Measurements from ENCODE around the gene PPP2R2D.

Gene PPP2R2D

DNA sequence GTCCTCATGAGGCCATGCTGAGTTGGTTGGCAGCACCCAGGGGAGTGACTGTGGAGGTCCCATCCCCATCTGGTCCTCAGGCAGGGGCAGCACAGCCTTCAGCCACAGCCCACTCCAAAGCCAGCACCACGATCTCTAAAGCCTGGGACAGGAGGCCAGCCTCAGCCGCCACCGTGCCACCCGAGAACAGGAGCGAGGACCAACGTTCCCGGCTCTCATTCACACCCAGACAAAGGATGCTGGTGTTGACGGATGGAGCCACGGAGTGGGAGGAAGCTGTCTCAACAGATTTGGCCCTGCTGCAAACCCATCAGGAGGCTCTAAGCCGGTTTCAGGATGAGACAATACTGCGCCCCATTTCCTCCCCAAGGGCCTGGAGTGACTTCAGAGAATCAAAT lies 42.7 kb upstream of the PPP2R2D start:
- TF ChIP-seq ELF4 (IDR thresholded peaks at IDR 0.05) (no peak), HDGF (IDR thresholded peaks at IDR 0.05; ENCODE audit: borderline replicate concordance) (no peak), NFRKB (IDR thresholded peaks at IDR 0.05) (no peak), FOXM1 (IDR thresholded peaks at IDR 0.05; ENCODE audit: borderline replicate concordance) (no peak), CTBP1 (IDR thresholded peaks at IDR 0.05; ENCODE audit: borderline replicate concordance) (no peak), FOXK2 (IDR thresholded peaks at IDR 0.05) (no peak), L3MBTL2 (conservative IDR thresholded peaks at IDR 0.05) (no peak), ARNT (IDR thresholded peaks at IDR 0.05) (no peak), LEF1 (IDR thresholded peaks at IDR 0.05; ENCODE audit: borderline replicate concordance) (no peak), SUZ12 (IDR thresholded peaks at IDR 0.05) (no peak), SP1 (IDR thresholded peaks at IDR 0.05) (no peak), BHLHE40 (IDR thresholded peaks at IDR 0.05; ENCODE audit: borderline replicate concordance) (no peak), FOXA1 (IDR thresholded peaks at IDR 0.05) (no peak)
- TF ChIP-seq, protein P1, sequence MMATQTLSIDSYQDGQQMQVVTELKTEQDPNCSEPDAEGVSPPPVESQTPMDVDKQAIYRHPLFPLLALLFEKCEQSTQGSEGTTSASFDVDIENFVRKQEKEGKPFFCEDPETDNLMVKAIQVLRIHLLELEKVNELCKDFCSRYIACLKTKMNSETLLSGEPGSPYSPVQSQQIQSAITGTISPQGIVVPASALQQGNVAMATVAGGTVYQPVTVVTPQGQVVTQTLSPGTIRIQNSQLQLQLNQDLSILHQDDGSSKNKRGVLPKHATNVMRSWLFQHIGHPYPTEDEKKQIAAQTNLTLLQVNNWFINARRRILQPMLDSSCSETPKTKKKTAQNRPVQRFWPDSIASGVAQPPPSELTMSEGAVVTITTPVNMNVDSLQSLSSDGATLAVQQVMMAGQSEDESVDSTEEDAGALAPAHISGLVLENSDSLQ (IDR thresholded peaks at IDR 0.05) = no peak
- ChIA-PET POLR2A (no interaction called here), CTCF (no interaction called here)
- no peak for DNase-seq (ENCODE audit: extremely low spot score)

DNA sequence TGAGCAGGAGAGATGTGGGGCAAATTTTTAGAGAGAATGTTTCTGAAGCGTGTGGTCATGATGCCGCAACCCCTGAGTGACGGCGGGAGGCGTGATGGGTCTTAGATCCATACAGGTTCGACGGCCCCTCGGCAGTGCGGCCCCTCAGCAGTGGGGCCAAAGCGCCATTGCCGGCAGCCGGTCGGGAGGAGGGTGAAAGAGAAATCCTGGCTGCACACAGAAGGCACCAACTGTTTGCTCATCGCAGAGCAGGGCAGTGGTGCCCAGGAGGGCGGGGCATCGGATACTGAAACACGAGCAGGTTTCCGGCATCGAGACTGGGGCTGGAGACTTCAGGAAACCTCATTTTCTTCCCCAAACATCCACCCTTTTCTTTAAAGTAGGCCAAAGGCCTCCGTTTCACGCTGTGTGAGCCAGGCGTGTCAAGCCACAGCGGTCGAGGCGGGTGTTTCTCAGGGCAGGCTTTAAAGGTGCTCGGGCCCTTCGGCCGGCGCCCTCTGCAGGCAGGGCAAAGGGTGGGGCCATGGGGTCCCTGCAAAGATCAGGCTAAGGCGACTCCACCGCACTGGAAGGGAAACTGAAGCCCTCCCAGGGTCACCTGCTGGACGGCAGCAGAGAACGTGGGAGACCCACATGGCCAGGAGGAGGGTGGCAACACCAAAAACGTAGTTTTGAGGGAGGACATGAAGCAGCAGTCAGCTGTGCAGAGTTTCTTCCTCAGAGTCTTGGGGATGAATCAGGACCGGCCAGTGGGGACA lies 42.0 kb upstream of the PPP2R2D start:
- DNase-seq (ENCODE audit: extremely low spot score) = no peak
- ChIA-PET CTCF (no interaction called here), POLR2A (no interaction called here)
- TF ChIP-seq FOXK2 (IDR thresholded peaks at IDR 0.05) (no peak), TARDBP (IDR thresholded peaks at IDR 0.05) (no peak), CTBP1 (IDR thresholded peaks at IDR 0.05; ENCODE audit: borderline replicate concordance) (no peak), ELF4 (IDR thresholded peaks at IDR 0.05) (no peak), NFRKB (IDR thresholded peaks at IDR 0.05) (no peak), SUZ12 (IDR thresholded peaks at IDR 0.05) (no peak), ARNT (IDR thresholded peaks at IDR 0.05) (no peak), ZNF384 (IDR thresholded peaks at IDR 0.05) (no peak), SP1 (IDR thresholded peaks at IDR 0.05) (no peak), FOXM1 (IDR thresholded peaks at IDR 0.05; ENCODE audit: borderline replicate concordance) (no peak), BHLHE40 (IDR thresholded peaks at IDR 0.05; ENCODE audit: borderline replicate concordance) (no peak), HDGF (IDR thresholded peaks at IDR 0.05; ENCODE audit: borderline replicate concordance) (no peak), L3MBTL2 (conservative IDR thresholded peaks at IDR 0.05) (no peak), LEF1 (IDR thresholded peaks at IDR 0.05; ENCODE audit: borderline replicate concordance) (no peak)
- TF ChIP-seq, protein P1 (IDR thresholded peaks at IDR 0.05) = no peak

DNA sequence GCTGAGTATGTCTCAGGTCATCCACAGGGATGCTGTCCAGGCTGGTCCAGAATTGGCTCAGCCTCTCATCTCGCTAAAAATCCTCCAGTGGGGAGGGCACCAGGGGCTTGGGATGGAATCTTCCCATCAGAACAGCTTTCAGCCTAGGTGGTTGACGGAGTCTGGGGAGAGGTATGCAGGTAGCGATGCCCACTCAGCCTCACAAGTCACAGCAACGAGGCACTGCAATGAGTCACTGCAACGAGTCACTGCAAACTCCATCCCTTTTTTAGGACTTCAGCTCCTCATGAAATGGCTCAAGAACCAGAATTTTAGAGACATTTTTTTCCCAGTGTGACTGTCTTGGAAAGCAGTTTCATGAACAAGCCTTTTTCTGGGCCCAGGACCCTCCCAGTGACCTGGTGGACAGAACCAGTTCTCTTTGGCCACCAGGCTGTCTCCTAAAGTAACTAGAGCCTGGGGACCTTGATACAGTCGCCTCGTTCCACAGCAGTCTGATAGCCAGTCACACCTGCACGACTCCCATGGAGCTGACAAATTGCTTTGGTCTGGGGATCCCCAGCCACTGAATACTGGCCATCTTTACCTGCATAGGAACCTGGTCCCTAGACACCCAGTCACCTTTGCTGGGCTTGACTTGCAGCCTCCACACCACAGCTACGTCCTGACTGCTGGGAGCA lies 41.3 kb upstream of the PPP2R2D start:
- TF ChIP-seq FOXM1 (IDR thresholded peaks at IDR 0.05; ENCODE audit: borderline replicate concordance) (no peak), HDGF (IDR thresholded peaks at IDR 0.05; ENCODE audit: borderline replicate concordance) (no peak), FOXA1 (IDR thresholded peaks at IDR 0.05) (no peak)
- ChIA-PET POLR2A (no interaction called here), CTCF (interaction anchor here (1.0 kb wide), 1 partner anchor 15 kb away, joined by 4 read pairs; no protein-coding TSS in a partner anchor)
- no peak for DNase-seq (ENCODE audit: extremely low spot score)

DNA sequence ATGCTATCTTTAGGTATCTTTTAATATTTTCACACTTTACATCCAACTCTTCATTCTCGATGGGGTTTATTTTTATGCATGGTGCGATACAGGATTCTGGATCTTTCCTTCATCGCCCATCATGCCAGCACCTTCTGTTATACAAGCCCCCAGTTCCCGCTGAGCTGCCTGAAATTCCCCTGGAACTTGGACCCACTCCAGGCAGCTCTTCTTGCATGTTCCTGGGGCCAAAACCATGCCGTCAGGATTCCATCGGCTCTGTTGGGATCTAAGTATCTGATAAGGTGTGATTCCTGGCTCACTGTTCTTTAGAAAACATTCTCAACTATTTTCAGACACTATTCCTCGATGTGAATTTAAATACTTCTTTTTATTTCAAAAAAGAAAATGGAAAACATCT lies 40.5 kb upstream of the PPP2R2D start:
- no peak for TF ChIP-seq L3MBTL2 (conservative IDR thresholded peaks at IDR 0.05)
- CTCF ChIA-PET = interaction anchor here (0.6 to 1.0 kb wide), 2 partner anchors 14 to 1876 kb away, joined by 4 to 8 read pairs; no protein-coding TSS in a partner anchor
- DNase-seq (ENCODE audit: extremely low spot score) = no peak
- POLR2A ChIA-PET = no interaction called here

DNA sequence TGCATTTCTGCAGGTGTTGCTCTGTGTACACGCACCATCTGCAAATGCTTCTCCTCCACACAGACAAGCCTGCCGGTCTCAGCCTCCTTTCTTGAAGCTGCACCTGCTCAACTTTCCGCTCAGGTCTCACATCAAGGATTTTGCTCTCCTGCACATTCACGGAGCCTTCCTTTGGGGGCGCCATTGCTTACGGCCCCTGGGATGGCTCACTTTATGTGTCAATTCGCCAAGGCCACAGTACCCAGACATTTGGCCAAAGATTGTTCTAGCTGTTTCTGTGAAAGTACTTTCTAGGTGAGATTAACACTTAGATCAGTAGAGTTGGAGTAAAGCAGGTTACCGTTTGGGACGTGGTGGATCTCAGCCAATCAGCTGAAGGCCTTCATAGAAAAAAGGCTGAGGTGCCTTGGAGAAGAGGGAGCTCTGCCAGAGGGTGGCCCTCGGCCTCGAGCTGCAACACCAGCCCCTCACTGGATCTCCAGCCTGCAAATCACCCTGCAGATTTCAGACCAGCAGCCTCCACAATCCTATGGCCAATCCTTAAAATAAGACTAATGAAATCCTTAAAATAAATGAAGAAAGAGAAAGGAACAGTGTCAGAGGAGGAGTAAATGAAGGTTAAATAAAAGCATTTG lies 39.9 kb upstream of the PPP2R2D start:
- ChIA-PET CTCF (interaction anchor here (0.6 kb wide), 2 partner anchors 134 to 1877 kb away, joined by 3 to 8 read pairs; no protein-coding TSS in a partner anchor), POLR2A (no interaction called here)
- no peak for TF ChIP-seq SP1 (IDR thresholded peaks at IDR 0.05)
- no peak for TF ChIP-seq CTBP1 (IDR thresholded peaks at IDR 0.05; ENCODE audit: borderline replicate concordance)
- no peak for TF ChIP-seq FOXM1 (IDR thresholded peaks at IDR 0.05; ENCODE audit: borderline replicate concordance)
- no peak for TF ChIP-seq ELF4 (IDR thresholded peaks at IDR 0.05)
- no peak for TF ChIP-seq L3MBTL2 (conservative IDR thresholded peaks at IDR 0.05)
- TF ChIP-seq TARDBP (IDR thresholded peaks at IDR 0.05) = no peak
- TF ChIP-seq HDGF (IDR thresholded peaks at IDR 0.05; ENCODE audit: borderline replicate concordance) = no peak
- TF ChIP-seq FOXK2 (IDR thresholded peaks at IDR 0.05) = no peak
- no peak for TF ChIP-seq NFRKB (IDR thresholded peaks at IDR 0.05)
- TF ChIP-seq FOXA1 (IDR thresholded peaks at IDR 0.05) = no peak
- TF ChIP-seq, protein P1 (IDR thresholded peaks at IDR 0.05) = no peak
- TF ChIP-seq ARNT (IDR thresholded peaks at IDR 0.05) = no peak
- no peak for TF ChIP-seq BHLHE40 (IDR thresholded peaks at IDR 0.05; ENCODE audit: borderline replicate concordance)
- DNase-seq (ENCODE audit: extremely low spot score) = no peak

DNA sequence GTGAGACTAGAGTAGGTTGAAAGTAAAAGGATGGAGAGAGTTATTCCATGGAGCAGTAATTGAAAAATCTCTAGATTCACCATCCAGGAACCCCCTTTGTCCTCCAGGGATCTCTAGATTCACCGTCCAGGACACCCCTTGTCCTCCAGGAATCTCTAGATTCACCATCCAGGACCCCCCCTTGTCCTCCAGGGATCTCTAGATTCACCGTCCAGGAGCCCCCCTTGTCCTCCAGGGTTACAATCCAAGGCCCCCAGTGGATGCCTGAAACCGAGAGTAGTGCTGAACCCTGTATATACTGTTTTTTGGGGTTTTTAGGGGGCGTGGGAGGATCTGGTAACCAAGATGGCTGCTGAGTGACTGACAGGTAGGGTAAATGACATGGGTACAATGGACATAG lies 38.3 kb upstream of the PPP2R2D start:
- DNase-seq (ENCODE audit: extremely low spot score) = no peak
- CTCF ChIA-PET = no interaction called here
- TF ChIP-seq SP1 (IDR thresholded peaks at IDR 0.05) = no peak
- no peak for TF ChIP-seq FOXM1 (IDR thresholded peaks at IDR 0.05; ENCODE audit: borderline replicate concordance)
- no peak for TF ChIP-seq NFRKB (IDR thresholded peaks at IDR 0.05)
- no peak for TF ChIP-seq ZNF384 (IDR thresholded peaks at IDR 0.05)
- no peak for TF ChIP-seq ELF4 (IDR thresholded peaks at IDR 0.05)
- no peak for TF ChIP-seq LEF1 (IDR thresholded peaks at IDR 0.05; ENCODE audit: borderline replicate concordance)
- TF ChIP-seq L3MBTL2 (conservative IDR thresholded peaks at IDR 0.05) = no peak
- no peak for TF ChIP-seq BHLHE40 (IDR thresholded peaks at IDR 0.05; ENCODE audit: borderline replicate concordance)
- TF ChIP-seq TARDBP (IDR thresholded peaks at IDR 0.05) = no peak
- POLR2A ChIA-PET = no interaction called here
